ENCODE data around the gene ARHGAP22. TPM values are rescaled to one million over a fixed set of nuclear protein-coding genes. Genes with fewer than 3 reads are reported as not detected.

Gene ARHGAP22
- total RNA-seq, 1 experiment from 2014 or later, result 1.8 TPM

DNA sequence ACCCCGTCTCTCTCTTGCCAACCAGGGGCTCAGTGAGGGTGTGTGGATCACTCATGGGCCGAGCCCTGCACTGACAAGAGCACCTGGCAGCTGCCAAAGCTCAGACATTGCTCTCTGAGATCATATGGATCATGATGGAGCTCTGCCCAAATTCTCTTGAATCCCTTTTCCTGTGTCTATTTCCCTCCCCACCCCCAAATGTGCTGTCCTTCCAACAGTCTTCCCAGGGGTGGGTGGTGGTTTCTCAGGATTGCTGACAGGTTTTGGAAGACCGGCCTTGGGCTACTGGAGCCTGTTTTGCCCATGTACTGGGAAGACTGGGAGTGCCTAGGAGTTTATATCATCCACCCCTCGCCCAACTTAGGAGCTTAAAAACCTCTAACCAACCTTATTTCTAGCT lies 10.5 kb downstream of the ARHGAP22 start:
- DNase-seq (ENCODE audit: low read depth, low spot score), result no peak
- ChIA-PET CTCF (interaction anchor here (0.6 kb wide), 1 partner anchor 9 kb away, joined by 6 read pairs; no protein-coding TSS in a partner anchor), POLR2A (no interaction called here)
- Histone ChIP-seq H3K27me3 (ENCODE audit: control insufficient read depth, insufficient read depth, low read length) (no peaks in the 10 kb centered on the region), H3K27ac (ENCODE audit: low read length) (no peak overlapping the region), H3K4me1 (ENCODE audit: control insufficient read depth, insufficient read depth, low read length) (no peaks in the 10 kb centered on the region; the same call in 1 of the 2 replicates), H3K4me3 (ENCODE audit: low read depth in 2 of 2, low read length in 2 of 2) (no peak overlapping the region), H3K9me3 (ENCODE audit: control insufficient read depth, insufficient read depth, low read depth, low read length) (no peaks in the 10 kb centered on the region), H3K36me3 (ENCODE audit: control insufficient read depth, insufficient read depth, low read length) (no peaks in the 10 kb centered on the region)
- TF ChIP-seq, protein P1, sequence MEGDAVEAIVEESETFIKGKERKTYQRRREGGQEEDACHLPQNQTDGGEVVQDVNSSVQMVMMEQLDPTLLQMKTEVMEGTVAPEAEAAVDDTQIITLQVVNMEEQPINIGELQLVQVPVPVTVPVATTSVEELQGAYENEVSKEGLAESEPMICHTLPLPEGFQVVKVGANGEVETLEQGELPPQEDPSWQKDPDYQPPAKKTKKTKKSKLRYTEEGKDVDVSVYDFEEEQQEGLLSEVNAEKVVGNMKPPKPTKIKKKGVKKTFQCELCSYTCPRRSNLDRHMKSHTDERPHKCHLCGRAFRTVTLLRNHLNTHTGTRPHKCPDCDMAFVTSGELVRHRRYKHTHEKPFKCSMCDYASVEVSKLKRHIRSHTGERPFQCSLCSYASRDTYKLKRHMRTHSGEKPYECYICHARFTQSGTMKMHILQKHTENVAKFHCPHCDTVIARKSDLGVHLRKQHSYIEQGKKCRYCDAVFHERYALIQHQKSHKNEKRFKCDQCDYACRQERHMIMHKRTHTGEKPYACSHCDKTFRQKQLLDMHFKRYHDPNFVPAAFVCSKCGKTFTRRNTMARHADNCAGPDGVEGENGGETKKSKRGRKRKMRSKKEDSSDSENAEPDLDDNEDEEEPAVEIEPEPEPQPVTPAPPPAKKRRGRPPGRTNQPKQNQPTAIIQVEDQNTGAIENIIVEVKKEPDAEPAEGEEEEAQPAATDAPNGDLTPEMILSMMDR (IDR thresholded peaks at IDR 0.05), result no peak
- no peak for TF ChIP-seq SIN3A (IDR thresholded peaks at IDR 0.05; ENCODE audit: borderline replicate concordance, insufficient read depth, low read depth, low read length)
- in situ Hi-C loops (cut with HindIII; ENCODE audit: low pct_unique_long_range_greater_than_20kb, low sequenced_read_pairs), result no loop called here
- no TSS peak for BruUV-seq (replicated peaks)
- no peak for ATAC-seq
- intact Hi-C loops (cut with micrococcal nuclease; ENCODE audit: unreplicated experiment), result no loop called here

DNA sequence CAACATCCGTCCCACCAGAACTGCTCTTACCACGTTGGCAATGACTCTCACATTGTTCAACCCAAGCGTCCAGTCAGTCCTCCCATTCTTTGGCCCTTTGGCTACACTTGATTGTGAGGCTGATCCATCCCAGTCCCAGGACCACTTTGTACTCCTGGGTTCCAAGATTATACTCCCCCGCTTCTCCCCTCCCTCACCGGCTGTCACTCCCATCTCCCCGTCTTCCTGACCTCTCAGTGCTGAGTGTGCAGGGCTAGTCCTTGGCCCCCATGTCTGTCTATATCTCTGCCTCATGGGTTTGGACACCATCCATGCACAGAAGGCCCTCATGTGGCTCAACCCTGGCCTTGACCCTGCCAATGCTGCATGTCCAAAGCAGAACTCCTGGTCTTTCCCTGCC lies 12.5 kb downstream of the ARHGAP22 start:
- CTCF ChIA-PET, result no interaction called here
- no peaks in the 10 kb centered on the region for H3K4me1 ChIP-seq (ENCODE audit: control insufficient read depth, insufficient read depth, low read length)
- BruUV-seq (replicated peaks), result no TSS peak
- no peak for TF ChIP-seq SIN3A (IDR thresholded peaks at IDR 0.05; ENCODE audit: borderline replicate concordance, insufficient read depth, low read depth, low read length)
- TF ChIP-seq POLR2AphosphoS5 (IDR thresholded peaks at IDR 0.05; ENCODE audit: low read depth, low read length), result no peak
- TF ChIP-seq TCF7L2 (IDR thresholded peaks at IDR 0.05; ENCODE audit: low read depth, low read length), result no peak
- TF ChIP-seq, protein P2, sequence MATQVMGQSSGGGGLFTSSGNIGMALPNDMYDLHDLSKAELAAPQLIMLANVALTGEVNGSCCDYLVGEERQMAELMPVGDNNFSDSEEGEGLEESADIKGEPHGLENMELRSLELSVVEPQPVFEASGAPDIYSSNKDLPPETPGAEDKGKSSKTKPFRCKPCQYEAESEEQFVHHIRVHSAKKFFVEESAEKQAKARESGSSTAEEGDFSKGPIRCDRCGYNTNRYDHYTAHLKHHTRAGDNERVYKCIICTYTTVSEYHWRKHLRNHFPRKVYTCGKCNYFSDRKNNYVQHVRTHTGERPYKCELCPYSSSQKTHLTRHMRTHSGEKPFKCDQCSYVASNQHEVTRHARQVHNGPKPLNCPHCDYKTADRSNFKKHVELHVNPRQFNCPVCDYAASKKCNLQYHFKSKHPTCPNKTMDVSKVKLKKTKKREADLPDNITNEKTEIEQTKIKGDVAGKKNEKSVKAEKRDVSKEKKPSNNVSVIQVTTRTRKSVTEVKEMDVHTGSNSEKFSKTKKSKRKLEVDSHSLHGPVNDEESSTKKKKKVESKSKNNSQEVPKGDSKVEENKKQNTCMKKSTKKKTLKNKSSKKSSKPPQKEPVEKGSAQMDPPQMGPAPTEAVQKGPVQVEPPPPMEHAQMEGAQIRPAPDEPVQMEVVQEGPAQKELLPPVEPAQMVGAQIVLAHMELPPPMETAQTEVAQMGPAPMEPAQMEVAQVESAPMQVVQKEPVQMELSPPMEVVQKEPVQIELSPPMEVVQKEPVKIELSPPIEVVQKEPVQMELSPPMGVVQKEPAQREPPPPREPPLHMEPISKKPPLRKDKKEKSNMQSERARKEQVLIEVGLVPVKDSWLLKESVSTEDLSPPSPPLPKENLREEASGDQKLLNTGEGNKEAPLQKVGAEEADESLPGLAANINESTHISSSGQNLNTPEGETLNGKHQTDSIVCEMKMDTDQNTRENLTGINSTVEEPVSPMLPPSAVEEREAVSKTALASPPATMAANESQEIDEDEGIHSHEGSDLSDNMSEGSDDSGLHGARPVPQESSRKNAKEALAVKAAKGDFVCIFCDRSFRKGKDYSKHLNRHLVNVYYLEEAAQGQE (IDR thresholded peaks at IDR 0.05; ENCODE audit: insufficient read depth in 1 of 2, low read depth in 2 of 2, low read length in 1 of 2), result no peak
- TF ChIP-seq, protein P1 (IDR thresholded peaks at IDR 0.05), result no peak
- no peaks in the 10 kb centered on the region for H3K27me3 ChIP-seq (ENCODE audit: control insufficient read depth, insufficient read depth, low read length)
- ATAC-seq, result no peak
- intact Hi-C loops (cut with micrococcal nuclease; ENCODE audit: unreplicated experiment), result no loop called here
- H3K27ac ChIP-seq (ENCODE audit: low read length), result no peak overlapping the region
- POLR2A ChIA-PET, result no interaction called here
- H3K9me3 ChIP-seq (ENCODE audit: control insufficient read depth, insufficient read depth, low read depth, low read length), result no peaks in the 10 kb centered on the region
- H3K4me3 ChIP-seq (ENCODE audit: low read depth in 2 of 2, low read length in 2 of 2), result no peak overlapping the region
- DNase-seq (ENCODE audit: low read depth, low spot score), result no peak
- in situ Hi-C loops (cut with HindIII; ENCODE audit: low pct_unique_long_range_greater_than_20kb, low sequenced_read_pairs), result no loop called here
- no peaks in the 10 kb centered on the region for H3K36me3 ChIP-seq (ENCODE audit: control insufficient read depth, insufficient read depth, low read length)
